ENCODE data around the gene NOTUM.

Gene NOTUM

DNA sequence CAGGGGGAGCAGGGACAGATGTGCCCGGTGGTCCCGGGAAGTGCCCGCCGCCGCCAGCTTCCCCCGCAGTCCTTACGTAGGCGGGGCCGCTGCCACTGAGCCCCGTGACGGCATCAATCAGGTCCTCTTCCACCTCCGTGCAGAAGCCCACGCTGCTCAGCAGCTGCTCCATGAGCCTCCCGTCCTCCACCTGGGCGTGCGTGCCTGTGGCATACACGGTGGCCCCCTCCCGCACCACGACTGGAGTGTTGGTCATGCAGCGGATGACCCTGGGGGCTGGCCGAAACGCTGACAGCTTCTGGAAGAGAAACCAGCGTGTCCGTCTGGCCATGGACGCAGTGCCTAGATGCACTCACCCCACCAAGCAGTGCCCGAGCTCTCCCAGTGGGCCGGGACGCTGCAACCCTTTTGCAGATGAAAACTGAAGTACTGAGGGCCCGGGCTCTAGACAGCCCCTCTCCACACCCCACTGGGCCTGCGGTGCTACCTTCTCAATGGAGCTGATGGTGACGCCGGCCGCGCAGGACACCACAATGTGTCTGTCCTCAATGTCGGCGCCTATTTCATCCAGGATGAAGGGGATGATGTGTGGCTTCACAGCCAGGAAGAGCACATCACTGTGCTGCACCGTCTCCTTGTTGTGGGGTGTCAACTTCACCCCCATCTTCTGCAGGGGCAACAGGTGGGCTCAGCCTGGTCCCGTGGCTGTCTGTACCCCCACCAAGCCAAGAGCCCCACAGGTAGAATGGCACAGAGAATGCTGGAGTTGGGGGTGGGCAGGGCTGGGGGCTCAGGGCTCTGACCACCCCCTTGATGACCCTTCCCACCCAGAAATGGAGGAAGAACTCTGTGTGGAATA, 25.9 kb downstream of the NOTUM start:
- no peak for DNase-seq

DNA sequence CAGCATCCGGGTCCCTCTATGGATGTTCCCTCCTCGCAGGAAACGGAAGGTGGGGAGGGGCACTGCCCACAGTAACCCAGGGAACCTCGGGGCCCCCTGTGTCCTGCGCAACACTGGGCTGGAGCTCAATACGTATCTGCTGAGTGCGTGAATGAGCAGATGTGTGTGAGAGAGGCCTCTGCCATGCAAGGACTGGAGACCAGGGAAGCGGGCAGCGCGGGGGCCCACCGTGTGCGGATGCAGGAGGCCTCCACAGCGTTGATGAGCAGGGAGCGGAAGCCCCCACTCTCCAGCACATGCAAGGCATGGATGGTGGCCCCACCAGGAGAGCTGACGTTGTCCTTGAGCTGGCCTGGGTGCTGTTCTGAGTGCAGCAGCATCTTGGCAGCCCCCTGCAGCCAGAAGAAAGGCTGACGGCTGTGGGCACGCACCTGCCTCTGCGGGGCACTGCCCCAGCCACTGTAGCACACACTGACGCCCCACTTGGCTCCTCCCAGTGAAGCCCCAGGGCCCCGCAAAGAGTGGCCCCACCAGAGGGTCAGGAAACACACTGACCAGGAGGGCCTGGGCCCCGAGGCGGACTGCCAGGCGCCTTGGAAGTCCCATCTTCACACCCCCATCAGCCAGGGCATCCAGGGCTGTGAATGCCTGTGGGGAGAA, 26.8 kb downstream of the NOTUM start:
- DNase-seq, result no peak

DNA sequence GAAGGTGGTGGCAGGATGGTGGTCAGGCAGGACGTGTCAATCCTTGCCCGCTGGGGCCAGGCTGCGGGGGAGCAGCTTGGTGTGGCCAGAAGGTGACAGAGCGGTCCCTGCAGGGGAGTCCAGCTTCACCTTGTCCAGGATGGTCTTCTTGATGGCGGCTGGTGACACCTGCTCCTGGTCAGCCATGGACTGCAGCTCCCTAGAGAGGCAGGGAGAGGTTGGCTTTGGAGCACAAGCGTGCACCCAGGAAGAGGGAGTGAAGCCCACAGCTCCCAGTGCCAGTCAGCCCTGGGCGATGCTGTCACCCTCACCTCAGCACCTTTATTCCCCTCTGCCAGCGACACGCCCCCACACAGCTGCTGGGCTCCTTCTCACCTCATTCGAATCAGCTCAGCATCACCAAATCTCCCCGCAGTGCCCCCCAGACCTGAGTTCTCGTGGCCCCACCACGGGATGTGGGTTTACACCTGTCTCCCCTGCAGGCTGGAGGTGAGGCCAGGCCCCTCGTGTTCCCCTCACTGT, 27.7 kb downstream of the NOTUM start:
- no peak for DNase-seq

DNA sequence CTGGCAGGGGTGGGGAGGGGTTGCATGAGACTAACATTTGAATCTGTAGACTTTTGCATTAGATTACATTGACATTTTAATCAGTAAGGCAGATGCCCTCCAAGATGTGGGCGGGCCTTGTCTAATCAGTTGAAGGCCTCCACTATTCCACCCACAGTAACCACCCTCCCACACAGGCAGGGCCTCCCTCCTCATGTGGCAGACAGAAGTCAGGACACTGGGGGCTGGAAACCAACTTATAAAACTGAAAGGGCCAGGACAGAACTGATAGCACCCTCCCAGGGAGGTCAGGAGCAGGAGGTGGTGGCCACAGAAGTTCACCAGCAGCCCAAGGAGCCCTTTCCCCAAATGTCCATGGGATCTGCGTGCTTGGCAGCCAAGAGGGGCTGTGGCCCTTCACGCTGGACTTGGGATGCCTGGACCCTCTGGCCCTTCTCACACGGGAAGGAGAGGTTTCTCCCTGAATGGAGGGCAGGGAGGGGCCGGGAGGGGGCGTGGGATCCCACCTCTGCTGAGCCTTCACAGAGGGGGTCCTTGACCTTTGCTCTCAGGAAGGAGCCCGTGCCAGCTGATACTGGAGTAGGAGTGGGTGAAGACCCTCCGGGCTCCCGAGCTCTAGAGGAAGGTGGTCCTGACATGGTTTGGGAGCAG, 28.5 kb downstream of the NOTUM start:
- no peak for DNase-seq

DNA sequence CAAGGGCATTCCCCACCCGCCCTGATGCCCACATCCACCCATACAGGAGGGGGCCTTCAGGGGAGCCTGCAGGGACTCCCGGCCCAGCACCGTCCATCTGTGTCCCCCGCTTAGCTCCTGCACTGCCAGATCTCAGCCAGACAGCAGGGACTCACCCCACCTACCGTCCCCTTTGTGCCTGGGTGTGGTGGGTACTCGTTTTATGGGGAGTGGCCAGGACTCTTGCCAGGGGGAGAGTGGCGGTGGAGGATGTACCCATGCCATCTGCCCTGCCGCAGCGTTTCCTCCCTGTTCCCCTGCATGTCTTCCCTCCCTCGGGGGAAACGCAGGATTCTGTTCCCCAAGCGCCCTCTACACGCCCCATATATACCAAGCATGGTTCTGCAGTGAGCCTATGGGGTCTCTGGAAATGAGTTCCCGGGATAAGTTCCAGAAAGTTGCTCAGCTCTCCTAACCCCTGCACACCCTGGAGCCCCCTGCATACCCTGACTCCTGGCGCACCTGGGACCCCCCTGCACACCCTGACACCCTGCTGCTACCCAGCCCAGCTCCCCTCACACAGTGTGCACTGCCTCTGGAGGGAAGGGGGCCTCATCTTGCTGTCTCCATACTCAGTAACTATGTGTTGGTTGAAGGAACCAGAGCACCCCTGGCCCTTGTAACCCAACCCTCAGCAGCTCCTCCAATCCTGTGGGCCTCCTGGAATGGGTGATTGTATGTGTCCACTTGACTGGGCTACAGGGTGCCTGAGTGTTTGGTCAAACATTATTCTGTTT, 29.2 kb downstream of the NOTUM start:
- DNase-seq, result no peak

DNA sequence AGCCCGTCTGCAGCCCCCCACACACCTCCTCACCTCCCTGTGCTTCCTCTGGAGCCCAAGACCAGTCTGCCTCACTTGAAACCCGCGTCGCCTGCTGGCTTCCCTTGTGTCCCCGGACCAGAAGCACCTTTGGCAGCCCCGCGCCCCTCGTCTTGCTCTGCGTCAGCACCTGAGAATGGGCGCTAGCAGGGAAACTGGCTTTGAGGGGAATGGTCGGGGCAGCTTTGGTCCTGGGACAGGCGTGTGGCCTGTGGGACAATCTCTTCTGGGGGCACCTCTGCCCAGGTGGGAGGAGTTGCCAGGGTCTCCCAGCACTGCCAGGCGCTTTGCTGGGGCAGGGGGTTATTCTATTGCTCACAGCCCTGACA, 29.8 kb downstream of the NOTUM start:
- DNase-seq, result no peak

DNA sequence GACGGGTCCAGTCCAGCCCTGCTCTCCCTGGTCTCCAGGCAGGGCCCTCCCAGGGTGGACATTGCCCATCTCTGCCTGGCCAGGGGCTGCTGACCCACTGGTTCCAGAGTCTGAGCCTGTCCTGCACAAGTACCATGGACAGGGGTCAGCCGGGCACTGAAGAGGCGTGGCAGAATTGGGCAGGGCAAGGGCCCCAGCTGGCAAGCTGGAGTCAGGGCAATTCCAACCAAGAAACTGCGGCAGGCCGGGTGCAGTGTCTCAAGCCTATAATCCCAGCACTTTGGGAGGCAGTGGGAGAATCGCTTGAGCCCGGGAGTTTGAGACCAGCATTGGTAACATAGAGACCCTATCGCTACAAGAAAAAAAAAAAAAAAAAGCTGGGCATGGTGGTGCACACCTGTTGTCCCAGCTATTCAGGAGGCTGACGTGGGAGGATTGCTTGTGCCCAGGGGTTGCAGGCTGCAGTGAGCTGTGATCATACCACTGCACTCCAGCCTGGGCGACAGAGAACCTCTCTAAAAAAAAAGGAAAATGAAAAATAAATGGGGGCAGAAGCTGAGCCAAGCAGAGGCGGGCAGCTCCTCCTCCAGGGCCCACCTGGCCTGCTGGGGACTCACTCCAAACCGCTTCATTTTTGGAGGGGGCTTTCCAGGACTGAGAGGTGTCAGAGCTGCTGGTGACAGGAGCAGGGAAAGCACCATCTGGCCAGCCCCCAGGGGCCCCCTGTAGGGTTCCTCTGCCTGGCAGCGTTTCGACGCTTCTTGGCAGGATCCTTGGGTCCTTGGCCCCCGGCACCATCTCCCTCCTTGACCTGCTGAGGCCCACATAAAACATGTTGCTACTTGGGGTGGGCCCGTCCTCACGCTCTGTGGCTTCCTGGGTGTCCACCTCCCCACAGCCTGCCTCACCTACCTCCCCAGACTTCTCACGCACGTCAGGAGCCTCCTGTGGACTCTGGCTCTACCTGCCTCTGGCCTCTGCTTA, 30.6 kb downstream of the NOTUM start:
- DNase-seq, result no peak

DNA sequence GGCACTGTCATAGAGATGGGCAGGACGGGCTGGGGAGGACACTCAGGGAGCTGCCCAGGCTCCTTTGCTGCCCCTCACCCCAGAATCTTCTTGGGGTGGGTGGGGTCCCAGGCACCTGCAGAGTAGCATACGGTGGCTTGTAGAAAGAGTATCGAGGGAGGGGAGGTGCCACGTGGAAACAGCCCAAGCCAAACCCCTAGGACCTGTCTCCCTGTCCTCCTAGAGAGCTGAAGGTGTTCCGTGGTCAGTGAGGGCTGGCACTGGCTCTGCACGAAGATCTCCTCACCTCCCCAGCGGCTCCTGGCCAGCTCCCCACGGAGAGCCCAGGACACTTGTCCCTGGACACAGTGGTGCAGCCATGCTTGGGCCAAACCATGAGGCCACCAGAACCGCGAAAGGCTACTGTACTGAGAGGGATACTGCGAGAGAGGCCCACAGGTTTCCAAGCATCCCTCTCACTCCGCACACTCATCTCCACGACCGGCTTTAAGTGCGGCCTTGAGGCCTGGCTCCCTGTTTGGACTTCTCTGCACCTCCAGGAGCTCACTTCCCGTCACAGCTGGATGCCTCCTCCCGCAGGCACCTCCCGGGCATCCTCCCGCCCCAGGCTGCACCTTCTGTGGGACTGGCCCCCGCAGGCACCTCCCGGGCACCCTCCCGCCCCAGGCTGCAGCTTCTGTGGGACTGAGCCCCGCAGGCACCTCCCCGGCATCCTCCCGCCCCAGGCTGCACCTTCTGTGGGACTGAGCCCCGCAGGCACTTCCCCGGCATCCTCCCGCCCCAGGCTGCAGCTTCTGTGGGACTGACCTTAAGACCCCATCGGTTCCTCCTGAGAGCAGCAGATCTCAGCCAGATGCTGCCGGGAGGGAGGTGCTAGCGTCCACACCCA, 31.5 kb downstream of the NOTUM start:
- no peak for DNase-seq

DNA sequence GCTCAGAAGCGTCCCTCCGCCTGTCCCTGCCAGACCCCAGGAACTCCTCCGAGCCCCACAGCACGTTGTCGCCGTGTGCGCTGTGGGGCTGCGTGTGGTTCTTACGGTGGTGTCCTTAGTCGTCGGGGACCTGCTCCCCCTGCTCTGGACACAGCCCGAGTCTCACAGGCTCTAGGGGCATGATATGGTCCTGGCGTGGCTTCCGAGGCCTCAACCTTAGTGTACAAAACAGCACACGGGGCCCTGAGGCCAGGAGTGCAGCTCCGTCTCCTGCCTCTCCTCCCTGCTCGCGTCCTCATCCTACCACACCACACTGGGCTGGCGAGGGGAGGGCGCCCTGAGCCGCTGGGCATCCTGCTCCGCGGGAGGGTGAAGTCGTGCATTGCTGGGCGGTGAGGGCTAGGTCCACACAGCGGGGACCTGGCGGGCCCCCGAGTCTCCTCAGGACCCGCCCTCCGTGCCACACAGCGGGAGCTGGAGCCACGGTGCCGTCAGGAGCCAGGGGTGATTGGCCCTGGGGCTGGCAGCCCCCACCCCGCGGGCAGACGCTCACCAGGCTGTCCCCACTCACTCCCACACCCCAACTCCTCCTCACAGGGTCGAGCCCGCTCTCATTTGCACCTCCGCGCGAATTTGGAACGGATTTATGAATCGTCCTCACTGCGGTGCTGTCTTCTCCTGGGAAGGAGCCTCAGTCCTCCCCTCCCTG, 32.3 kb downstream of the NOTUM start:
- no peak for DNase-seq

DNA sequence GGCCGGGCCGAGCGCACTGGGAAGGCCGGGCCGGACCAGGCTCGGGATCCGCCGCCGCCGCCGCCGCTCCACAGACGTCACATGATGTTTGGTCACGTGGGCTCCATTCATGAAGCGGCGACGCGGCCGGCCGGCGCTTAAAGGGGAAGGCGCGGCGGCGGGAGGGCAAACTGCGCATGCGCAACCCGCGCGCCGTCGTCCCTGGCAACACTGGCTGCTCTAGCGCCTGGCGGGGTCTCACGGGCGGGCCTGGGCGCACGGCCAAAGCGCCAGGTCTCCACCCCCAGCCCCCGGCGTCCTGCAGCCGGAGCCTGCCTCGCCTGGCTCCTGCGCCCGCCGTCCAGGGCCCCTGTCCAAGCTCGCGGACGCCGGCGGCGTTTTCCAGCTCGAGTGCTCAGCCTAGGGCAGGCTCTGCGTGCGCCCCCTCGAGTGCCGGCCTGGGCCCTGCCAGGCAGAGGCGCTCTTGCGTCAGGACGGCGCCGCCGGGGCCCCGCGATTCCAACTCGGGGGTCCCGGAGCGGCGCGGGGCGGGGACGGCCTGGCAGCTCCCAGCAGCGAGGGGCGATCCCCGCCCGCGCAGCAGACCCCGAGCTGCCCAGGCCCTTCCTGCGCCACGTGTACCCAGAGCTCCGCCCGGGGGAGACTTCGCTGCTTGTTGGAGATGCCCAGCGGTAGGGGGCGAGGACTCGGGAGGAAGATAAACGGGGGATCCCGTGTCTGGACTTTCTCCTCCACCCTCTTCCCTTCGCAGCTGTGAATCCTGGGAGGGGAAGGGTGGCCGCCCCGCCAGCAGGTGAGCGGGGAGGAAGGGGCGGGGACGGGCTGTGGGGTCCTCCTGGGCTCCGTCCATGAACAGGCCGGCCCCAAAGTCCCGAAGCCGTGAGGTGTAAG, 33.1 kb downstream of the NOTUM start, which contains the start of gene MAFG:
Gene MAFG, minus strand, starts transcription at position 83 of the 891 bp plus-strand sequence. CDS start 4,550 bp downstream, outside the sequence.
- peak; percentile 92 for DNase-seq

DNA sequence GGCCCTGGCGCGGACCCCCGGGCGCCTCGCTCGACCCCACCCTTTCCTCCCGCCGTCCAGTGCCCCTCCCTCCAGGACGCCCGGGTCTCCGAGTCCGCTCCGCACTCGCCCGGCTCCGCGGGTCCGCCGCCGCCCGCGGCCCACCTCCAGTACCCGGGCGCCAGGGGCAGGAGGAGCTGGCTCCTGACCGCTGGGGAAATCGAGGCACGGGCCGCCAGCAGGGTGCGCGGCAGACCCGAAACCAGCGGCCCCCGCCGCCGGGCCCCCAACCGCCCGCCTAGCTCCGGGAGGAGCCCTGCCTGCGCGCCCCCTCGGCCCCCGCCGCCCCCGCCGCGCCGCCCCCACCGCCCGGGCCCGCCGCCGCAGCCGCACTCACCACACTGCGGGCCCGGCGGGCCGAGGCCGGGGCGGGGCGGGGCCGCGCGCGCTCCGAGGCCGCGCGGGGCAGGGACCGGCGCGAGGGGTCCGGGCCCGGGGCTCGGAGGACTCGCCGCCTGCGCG, 33.8 kb downstream of the NOTUM start:
- DNase-seq, result no peak

DNA sequence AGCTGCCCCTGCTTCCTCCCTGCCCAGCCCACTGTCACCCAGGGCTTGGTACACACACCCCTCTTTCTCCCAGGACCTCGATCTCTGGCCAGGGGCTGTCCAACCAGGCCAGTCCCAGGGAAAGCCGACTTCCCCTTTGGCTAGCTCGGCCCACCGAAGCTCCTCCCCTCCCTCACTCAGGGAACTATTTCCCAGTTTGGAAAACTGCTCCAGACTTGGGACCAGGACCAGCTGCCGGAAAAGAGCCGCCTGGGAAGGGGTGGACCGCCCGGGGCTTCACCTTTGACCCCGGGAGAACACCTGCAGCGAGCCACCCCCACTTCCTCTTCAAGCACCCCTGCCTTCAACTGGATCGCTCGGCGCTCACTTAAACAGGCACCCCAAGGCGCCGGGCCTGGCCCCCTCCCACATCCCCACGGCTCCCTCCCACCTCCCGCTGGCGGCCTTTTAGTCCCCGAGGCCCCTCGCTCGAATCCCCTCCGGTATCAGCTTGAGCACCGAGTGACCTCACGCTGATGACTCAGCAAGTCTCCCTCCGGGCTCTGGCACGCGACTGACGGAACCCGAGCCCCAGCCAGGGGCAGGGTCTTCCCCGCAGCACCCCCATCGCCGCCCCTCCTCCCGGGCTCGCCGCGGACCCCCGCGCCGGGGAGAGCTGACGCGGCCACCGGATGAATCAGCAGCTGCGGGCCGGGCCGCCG, 34.4 kb downstream of the NOTUM start:
- peak; percentile 78 for DNase-seq

DNA sequence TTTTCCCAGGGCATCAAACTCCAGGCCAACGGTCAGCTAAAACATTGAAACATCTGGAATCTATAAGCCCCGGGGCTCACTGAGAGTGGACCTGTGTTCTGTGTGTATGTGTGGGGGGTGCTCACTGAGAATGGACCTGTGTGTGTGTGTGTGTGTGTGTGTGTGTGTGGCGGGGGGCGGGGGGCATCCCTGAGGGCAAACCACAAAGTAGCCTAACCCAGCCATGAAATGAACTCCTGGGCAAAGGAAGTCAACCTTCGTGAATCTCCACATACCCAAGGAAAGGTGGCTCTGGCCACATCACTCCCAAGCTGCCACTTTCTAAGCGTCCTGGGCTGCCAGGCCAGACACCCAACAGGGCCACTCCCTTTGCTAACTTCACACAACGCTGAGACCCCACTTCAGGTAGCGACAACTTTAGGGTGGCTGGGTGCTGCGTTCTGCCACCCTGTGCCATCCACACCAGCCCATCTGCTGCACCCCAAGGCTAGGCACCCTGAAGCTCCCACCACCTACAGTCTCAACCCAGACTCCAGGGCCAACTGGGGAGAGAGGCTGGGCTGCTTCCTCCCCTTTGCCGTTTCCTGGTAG, 35.0 kb downstream of the NOTUM start:
- DNase-seq, result no peak

DNA sequence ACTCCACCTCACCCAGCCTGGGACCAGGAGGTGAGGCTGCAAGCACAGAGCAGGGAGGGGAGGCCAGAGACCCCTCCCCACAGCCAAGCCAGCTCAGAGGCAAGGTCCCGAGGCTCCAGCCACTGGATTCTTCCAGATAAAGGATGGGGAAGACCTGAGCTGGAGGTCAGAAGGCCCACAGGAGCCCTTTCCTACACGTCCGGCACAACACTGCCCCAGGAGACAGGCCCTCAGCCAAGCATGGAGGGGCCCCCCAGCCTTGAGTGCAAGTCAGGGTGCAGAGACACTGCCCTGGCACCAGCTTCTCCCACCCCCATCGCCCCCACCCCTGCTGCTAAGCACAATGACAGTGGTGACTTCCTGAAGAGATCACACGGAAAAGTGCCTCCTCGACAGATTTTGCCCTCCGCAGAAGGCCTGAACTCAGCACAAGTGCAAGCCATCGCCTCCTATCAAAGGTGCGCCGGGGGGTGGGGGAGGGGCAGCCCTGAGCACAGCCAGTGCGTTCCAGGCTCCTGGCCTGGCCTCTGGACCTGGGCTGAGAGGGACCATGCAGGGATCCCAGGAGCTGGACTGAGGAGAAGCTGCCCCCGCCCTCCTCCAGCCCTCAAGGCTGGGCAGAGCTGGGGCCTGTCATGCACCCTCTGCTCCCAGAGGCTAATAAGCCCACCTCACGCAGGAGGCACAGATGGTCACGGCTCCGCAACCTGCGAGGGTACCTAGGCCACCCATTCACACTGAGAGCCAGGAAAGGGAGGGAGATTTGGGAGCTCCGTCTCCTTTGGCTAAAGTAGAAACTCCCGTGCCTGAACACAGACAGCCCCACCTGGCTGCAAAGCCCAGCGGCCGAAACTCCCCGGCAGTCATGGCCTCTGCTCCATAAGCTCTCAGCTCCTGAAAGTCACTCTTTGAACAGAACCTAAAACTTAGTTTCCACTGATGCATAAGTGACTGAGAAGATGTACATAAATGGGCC, 36.1 kb downstream of the NOTUM start:
- no peak for DNase-seq

DNA sequence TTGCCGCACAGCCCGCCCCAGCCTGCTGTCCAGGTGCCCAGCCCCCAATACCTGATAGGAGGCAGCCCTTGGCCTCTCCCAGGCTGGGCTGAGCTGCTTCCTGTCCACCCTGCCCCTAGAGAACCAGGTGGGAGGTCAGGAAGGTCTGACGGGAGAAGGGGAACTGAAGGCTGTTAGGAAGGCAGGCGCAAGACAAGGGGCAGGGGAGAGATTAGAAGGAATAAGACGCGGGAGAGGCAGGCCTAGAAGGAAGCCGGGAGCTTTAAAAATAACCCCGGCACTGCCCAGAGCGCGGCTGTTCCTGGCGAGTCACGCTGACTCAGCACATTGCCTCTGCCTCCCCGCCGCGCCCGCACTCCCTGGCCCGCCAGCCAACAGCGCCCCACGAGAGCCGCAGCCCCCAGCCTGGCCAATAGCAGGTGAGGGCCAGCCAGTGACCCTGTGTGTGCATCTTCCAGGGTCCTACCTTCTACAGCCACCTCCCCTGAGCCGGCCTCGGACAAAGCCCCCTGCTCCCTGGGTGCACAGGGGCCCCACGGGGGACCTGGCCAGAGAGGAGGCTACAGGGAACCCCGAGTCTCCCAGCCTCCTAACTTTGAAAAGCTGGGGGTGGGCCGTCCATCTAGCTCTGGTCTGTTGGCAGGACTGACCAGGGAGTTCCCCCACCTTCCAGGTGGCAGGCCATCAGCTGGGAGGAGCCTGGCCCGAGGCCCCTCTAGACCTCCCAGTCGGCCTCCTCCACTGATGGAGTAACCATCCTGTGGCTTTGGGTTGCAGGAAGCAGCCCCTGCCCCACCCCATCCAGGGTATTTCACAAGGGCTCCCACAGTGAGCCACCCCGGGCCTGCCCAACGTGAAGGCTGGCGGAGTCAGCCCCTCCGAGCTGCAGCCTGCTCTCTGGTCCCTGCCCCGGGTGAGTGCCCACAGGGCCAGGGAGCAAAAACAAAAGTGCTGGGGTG, 37.4 kb downstream of the NOTUM start:
- DNase-seq, result no peak

Measured in stimulated activated CD8-positive, alpha-beta memory T cell treated with anti-CD3 and anti-CD28 coated beads, Interleukin-4, amount 100 ng/mL, for 48 hours (primary cell).